ENCODE measurements around the gene MYBBP1A. TPM values are rescaled to one million over a fixed set of nuclear protein-coding genes. Genes with fewer than 3 reads are reported as not detected.

The MYBBP1A gene
- total and polyA plus RNA-seq, 2 donors (not counting 1 experiment from before 2014, with no cell fraction given): 72.4 to 74.4 TPM

DNA sequence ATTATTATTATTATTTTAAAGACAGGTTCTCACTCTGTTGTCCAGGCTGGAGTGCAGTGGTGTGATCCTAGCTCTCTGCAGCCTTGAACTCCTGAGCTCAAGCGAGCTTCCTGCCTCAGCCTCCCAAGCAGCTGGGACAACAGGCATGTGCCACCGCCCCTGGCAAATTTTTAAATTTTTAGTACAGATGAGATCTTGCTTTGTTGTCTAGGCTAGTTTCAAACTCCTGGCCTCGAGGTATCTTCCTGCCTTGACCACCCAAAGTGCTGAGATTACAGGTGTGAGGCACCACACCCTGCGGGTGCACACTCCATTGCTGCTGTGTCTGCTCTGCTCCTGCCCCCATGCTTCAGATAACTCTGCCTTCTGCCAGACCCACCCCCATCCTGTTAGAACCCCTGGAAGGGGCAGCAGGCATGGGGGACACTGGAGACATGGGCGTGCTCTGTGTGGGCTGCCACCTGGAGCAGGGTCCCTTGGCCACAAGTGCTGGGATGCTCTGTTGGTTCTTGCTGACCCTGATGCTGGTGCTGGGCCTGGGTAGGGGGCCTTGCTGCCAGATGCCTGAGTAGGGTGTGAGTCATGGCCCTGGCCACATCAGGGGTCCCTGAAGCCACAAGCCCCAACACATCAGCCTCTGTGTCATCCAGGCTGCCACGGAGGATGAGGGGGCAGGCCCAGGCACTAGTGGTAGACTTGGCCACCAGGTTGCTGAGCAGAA, 2.6 kb upstream of the MYBBP1A start:
- H4K20me1 ChIP-seq (ENCODE audit: control insufficient read depth, insufficient read depth, low read length, poor library complexity, severe bottlenecking): peaks cover 13% of the 10 kb centered on the region
- no peak overlapping the region for H3K27ac Mint-ChIP-seq
- peaks cover 28 to 33% of the 10 kb centered on the region in 2 donors for H3K4me1 ChIP-seq (ENCODE audit: control insufficient read depth in 2 of 2, insufficient read depth in 2 of 2, low read length in 2 of 2)
- H3K79me2 ChIP-seq (ENCODE audit: control insufficient read depth, insufficient read depth, low read length): peaks cover 22% of the 10 kb centered on the region
- peaks cover 38% of the 10 kb centered on the region for H3K4me1 Mint-ChIP-seq
- no peak overlapping the region for H3K27ac ChIP-seq (ENCODE audit: low read length in 2 of 2)
- CTCF ChIA-PET: interaction anchor here (5.9 kb wide), 1 partner anchor 9 kb away, joined by 48 read pairs; no protein-coding TSS in a partner anchor
- POLR2A ChIA-PET: no interaction called here
- peaks cover 0 to 3% of the 10 kb centered on the region in 2 experiments for H3K36me3 ChIP-seq (replicated peaks in 1 of 2; ENCODE audit: control extremely low read depth in 1 of 2, control insufficient read depth in 1 of 2, extremely low read depth in 1 of 2, insufficient read depth in 2 of 2, low read length in 1 of 2)
- H3K4me2 ChIP-seq (replicated peaks; ENCODE audit: low read depth, low read length, poor library complexity, severe bottlenecking): no peak overlapping the region
- H3K27me3 Mint-ChIP-seq: no peaks in the 10 kb centered on the region
- no peaks in the 10 kb centered on the region for H3K9me3 ChIP-seq (ENCODE audit: control extremely low read depth in 1 of 3, control insufficient read depth in 2 of 3, insufficient read depth in 1 of 3, low read length in 2 of 3)
- no peaks in the 10 kb centered on the region for H3K27me3 ChIP-seq (replicated peaks in 1 of 4; ENCODE audit: control extremely low read depth in 1 of 4, control insufficient read depth in 3 of 4, insufficient read depth in 4 of 4, low read length in 3 of 4)
- no peak for TF ChIP-seq EZH2 (IDR thresholded peaks at IDR 0.05; ENCODE audit: borderline replicate concordance, insufficient read depth, low read depth, low read length, poor library complexity, severe bottlenecking)
- TF ChIP-seq, protein P1, sequence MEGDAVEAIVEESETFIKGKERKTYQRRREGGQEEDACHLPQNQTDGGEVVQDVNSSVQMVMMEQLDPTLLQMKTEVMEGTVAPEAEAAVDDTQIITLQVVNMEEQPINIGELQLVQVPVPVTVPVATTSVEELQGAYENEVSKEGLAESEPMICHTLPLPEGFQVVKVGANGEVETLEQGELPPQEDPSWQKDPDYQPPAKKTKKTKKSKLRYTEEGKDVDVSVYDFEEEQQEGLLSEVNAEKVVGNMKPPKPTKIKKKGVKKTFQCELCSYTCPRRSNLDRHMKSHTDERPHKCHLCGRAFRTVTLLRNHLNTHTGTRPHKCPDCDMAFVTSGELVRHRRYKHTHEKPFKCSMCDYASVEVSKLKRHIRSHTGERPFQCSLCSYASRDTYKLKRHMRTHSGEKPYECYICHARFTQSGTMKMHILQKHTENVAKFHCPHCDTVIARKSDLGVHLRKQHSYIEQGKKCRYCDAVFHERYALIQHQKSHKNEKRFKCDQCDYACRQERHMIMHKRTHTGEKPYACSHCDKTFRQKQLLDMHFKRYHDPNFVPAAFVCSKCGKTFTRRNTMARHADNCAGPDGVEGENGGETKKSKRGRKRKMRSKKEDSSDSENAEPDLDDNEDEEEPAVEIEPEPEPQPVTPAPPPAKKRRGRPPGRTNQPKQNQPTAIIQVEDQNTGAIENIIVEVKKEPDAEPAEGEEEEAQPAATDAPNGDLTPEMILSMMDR (IDR thresholded peaks at IDR 0.05): no peak
- no peak overlapping the region for H2AFZ ChIP-seq (ENCODE audit: insufficient read depth, low read depth, low read length, poor library complexity, severe bottlenecking)
- H3K4me3 ChIP-seq (ENCODE audit: control extremely low read depth in 1 of 5, extremely low read depth in 1 of 5, insufficient read depth in 1 of 5, low read depth in 2 of 5, low read length in 4 of 5): no peak overlapping the region
- intact Hi-C loops (cut with micrococcal nuclease): no loop called here
- WGBS (ENCODE audit: insufficient coverage): 92% methylated on average over 6 of the region's 6 CpGs
- no peak for ATAC-seq (ENCODE audit: low read depth)
- peak overlapping the region; percentile 23 for H3K4me3 Mint-ChIP-seq
- no peak overlapping the region for H3K9ac ChIP-seq (ENCODE audit: low read length)
- DNase-seq: no peak
- H3K9me3 Mint-ChIP-seq (ENCODE audit: insufficient read depth): no peaks in the 10 kb centered on the region

DNA sequence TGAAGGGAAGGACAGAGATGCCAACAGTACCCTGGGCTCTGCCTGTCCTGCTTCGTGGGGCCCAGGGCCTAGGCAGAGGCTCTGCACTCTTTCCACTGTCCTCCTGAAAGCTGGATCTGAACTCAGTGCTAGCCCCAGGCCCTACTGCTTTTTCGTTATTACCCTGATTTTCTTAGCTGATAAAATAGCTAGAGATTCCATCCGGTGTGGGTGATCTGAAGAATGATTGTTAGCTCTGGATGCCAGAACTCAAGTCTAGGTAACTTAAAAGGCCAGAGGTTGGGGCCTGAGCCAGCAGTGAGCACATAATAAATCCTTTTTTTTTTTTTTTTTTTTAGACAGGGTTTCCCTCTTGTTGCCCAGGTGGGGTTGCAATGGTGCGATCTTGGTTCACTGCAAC, 1.8 kb upstream of the MYBBP1A start:
- Histone ChIP-seq H3K4me3 (ENCODE audit: control extremely low read depth in 1 of 5, extremely low read depth in 1 of 5, insufficient read depth in 1 of 5, low read depth in 2 of 5, low read length in 4 of 5) (no peak overlapping the region), H3K36me3 (replicated peaks in 1 of 2; ENCODE audit: control extremely low read depth in 1 of 2, control insufficient read depth in 1 of 2, extremely low read depth in 1 of 2, insufficient read depth in 2 of 2, low read length in 1 of 2) (peaks cover 0 to 10% of the 10 kb centered on the region in 2 experiments), H3K4me2 (replicated peaks; ENCODE audit: low read depth, low read length, poor library complexity, severe bottlenecking) (no peak overlapping the region), H3K79me2 (ENCODE audit: control insufficient read depth, insufficient read depth, low read length) (peaks cover 22% of the 10 kb centered on the region), H3K27me3 (replicated peaks in 1 of 4; ENCODE audit: control extremely low read depth in 1 of 4, control insufficient read depth in 3 of 4, insufficient read depth in 4 of 4, low read length in 3 of 4) (no peaks in the 10 kb centered on the region), H4K20me1 (ENCODE audit: control insufficient read depth, insufficient read depth, low read length, poor library complexity, severe bottlenecking) (peaks cover 13% of the 10 kb centered on the region), H3K9ac (ENCODE audit: low read length) (no peak overlapping the region), H3K4me1 (ENCODE audit: control insufficient read depth in 2 of 2, insufficient read depth in 2 of 2, low read length in 2 of 2) (peaks cover 21 to 26% of the 10 kb centered on the region in 2 donors), H2AFZ (ENCODE audit: insufficient read depth, low read depth, low read length, poor library complexity, severe bottlenecking) (peak overlapping the region; percentile 89), H3K27ac (ENCODE audit: low read length in 2 of 2) (no peak overlapping the region), H3K9me3 (ENCODE audit: control extremely low read depth in 1 of 3, control insufficient read depth in 2 of 3, insufficient read depth in 1 of 3, low read length in 2 of 3) (no peaks in the 10 kb centered on the region)
- Mint-ChIP-seq H3K27ac (no peak overlapping the region), H3K9me3 (ENCODE audit: insufficient read depth) (no peaks in the 10 kb centered on the region), H3K27me3 (no peaks in the 10 kb centered on the region), H3K4me3 (no peak overlapping the region), H3K4me1 (peaks cover 30% of the 10 kb centered on the region)
- intact Hi-C loops (cut with micrococcal nuclease): no loop called here
- 95% methylated on average over 3 of the region's 4 CpGs for WGBS (ENCODE audit: insufficient coverage)
- DNase-seq: no peak
- CTCF ChIA-PET: interaction anchor here (5.9 kb wide), 1 partner anchor 10 kb away, joined by 48 read pairs; no protein-coding TSS in a partner anchor
- POLR2A ChIA-PET: interaction anchor here (0.7 kb wide), 1 partner anchor 10 kb away, joined by 5 read pairs; no protein-coding TSS in a partner anchor
- no peak for TF ChIP-seq EZH2 (IDR thresholded peaks at IDR 0.05; ENCODE audit: borderline replicate concordance, insufficient read depth, low read depth, low read length, poor library complexity, severe bottlenecking)
- TF ChIP-seq, protein P1 (IDR thresholded peaks at IDR 0.05): no peak
- no peak for ATAC-seq (ENCODE audit: low read depth)

Data from B cell (primary cell).